MM.1S (cell line): ENCODE data around the gene RFC1.
"Not testable (repeated sequence)": the region's sequence is repeated elsewhere in the genome, so short reads cannot be mapped to it uniquely, and the experiment has no call there.

Experiments used
- DNase-seq: peaks from one replicate; pipeline ENCODE4 v3.0.0-alpha.2; 2015
- H2AFZ ChIP-seq: fragments of 300-600 bp; sonication (generic); 2 replicates; pipeline ENCODE4 v1.6.0; 2016; ENCODE audit warnings: antibody characterized with exemption, low read length
- H3F3A ChIP-seq: fragments of 300-600 bp; sonication (generic); 2 replicates; pipeline ENCODE4 v1.6.1; 2016; ENCODE audit warnings: mild to moderate bottlenecking, antibody characterized with exemption, low read length, moderate library complexity, mixed read lengths; ENCODE audit not compliant: insufficient read depth
- H3K27ac ChIP-seq: fragments of 300-600 bp; sonication (generic); 2 replicates; pipeline ENCODE4 v1.5.1; 2016; ENCODE audit warnings: mild to moderate bottlenecking, low read length
- H3K27me3 ChIP-seq: fragments of 300-600 bp; sonication (generic); replicated peaks from 2 replicates; pipeline ENCODE4 v1.6.0; 2016; ENCODE audit warnings: low read length; ENCODE audit not compliant: insufficient read depth
- H3K36me3 ChIP-seq: fragments of 300-600 bp; sonication (generic); replicated peaks from 2 replicates; pipeline ENCODE4 v1.6.1; 2016; ENCODE audit warnings: mild to moderate bottlenecking, low read length, mixed read lengths; ENCODE audit not compliant: insufficient read depth
- H3K4me1 ChIP-seq: fragments of 300-600 bp; sonication (generic); 2 replicates; pipeline ENCODE4 v1.6.1; 2016; ENCODE audit warnings: low read length, mixed read lengths
- H3K4me2 ChIP-seq: fragments of 300-600 bp; sonication (generic); 2 replicates; pipeline ENCODE4 v1.6.0; 2016; ENCODE audit warnings: low read depth, low read length
- H3K4me3 ChIP-seq: fragments of 300-600 bp; sonication (generic); 2 replicates; pipeline ENCODE4 v1.5.1; 2016; ENCODE audit warnings: low read length, mixed read lengths
- H3K79me2 ChIP-seq: fragments of 300-600 bp; sonication (generic); 2 replicates; pipeline ENCODE4 v1.6.1; 2016; ENCODE audit warnings: mixed run types, low read length, mixed read lengths
- H3K9ac ChIP-seq: fragments of 300-600 bp; sonication (generic); 2 replicates; pipeline ENCODE4 v1.6.1; 2016; ENCODE audit warnings: low read length, mixed read lengths
- H3K9me2 ChIP-seq: fragments of 300-600 bp; sonication (generic); replicated peaks from 2 replicates; pipeline ENCODE4 v1.6.1; 2016; ENCODE audit warnings: mild to moderate bottlenecking, low read length, mixed read lengths; ENCODE audit not compliant: insufficient read depth
- H3K9me3 ChIP-seq: fragments of 300-600 bp; sonication (generic); replicated peaks from 2 replicates; pipeline ENCODE4 v1.6.1; 2016; ENCODE audit warnings: mild to moderate bottlenecking, low read length, mixed read lengths; ENCODE audit not compliant: insufficient read depth
- H4K20me1 ChIP-seq: fragments of 300-600 bp; sonication (generic); 2 replicates; pipeline ENCODE4 v1.6.1; 2016; ENCODE audit warnings: mild to moderate bottlenecking, low read length, moderate library complexity, mixed read lengths; ENCODE audit not compliant: insufficient read depth
- CTCF ChIP-seq: fragments of 300-600 bp; sonication (generic); IDR thresholded peaks from 2 replicates; pipeline ENCODE4 v1.5.1; 2016; ENCODE audit warnings: antibody characterized with exemption, low read length, mixed read lengths
- EZH2 ChIP-seq: fragments of 300-600 bp; sonication (generic); optimal IDR thresholded peaks from 2 replicates; pipeline ENCODE3; 2017; ENCODE audit warnings: low read depth, mild to moderate bottlenecking, antibody characterized with exemption, low read length, mixed read lengths
- EZH2phosphoT487 ChIP-seq: fragments of 300-600 bp; sonication (generic); IDR thresholded peaks from 2 replicates; pipeline ENCODE4 v1.6.1; 2018; ENCODE audit warnings: antibody characterized with exemption, low read length

The RFC1 gene

GRCh38 chr4:39375478-39375877 is 9.3 kb upstream of the RFC1 start:
- no peak overlapping the region for H3K27ac ChIP-seq
- H3K36me3 ChIP-seq = no peaks in the 10 kb centered on the region
- H3K4me3 ChIP-seq = no peak overlapping the region
- H3F3A ChIP-seq = no peaks in the 10 kb centered on the region
- H2AFZ ChIP-seq = no peak overlapping the region
- TF ChIP-seq EZH2 (no peak), EZH2phosphoT487 (no peak), CTCF (no peak)
- no peaks in the 10 kb centered on the region for H3K9me2 ChIP-seq
- no peak overlapping the region for H3K9ac ChIP-seq
- H4K20me1 ChIP-seq = no peaks in the 10 kb centered on the region
- no peaks in the 10 kb centered on the region for H3K9me3 ChIP-seq
- no peak overlapping the region for H3K4me2 ChIP-seq
- H3K79me2 ChIP-seq = no peaks in the 10 kb centered on the region
- no peaks in the 10 kb centered on the region for H3K27me3 ChIP-seq
- DNase-seq = no peak
- H3K4me1 ChIP-seq = no peaks in the 10 kb centered on the region

GRCh38 chr4:39371209-39371608 is 5.0 kb upstream of the RFC1 start:
- not testable (repeated sequence) for H3K9me3 ChIP-seq, H3K79me2 ChIP-seq, H2AFZ ChIP-seq, H3K9ac ChIP-seq, H3F3A ChIP-seq, H3K27me3 ChIP-seq, H3K27ac ChIP-seq, H4K20me1 ChIP-seq, H3K4me2 ChIP-seq, H3K9me2 ChIP-seq, DNase-seq, H3K4me1 ChIP-seq, H3K36me3 ChIP-seq, H3K4me3 ChIP-seq

- H3K4me3 ChIP-seq = no peak overlapping the region
- no peaks in the 10 kb centered on the region for H3K36me3 ChIP-seq
- peaks cover 19% of the 10 kb centered on the region for H3K79me2 ChIP-seq
- no peak overlapping the region for H3K9ac ChIP-seq
- TF ChIP-seq EZH2 (no peak), CTCF (no peak), EZH2phosphoT487 (no peak)
- H3K27ac ChIP-seq = no peak overlapping the region
- no peaks in the 10 kb centered on the region for H4K20me1 ChIP-seq
- no peaks in the 10 kb centered on the region for H3K27me3 ChIP-seq
- DNase-seq = no peak
- no peaks in the 10 kb centered on the region for H3K9me3 ChIP-seq
- no peaks in the 10 kb centered on the region for H3K9me2 ChIP-seq
- no peak overlapping the region for H3K4me2 ChIP-seq
- H3K4me1 ChIP-seq = no peaks in the 10 kb centered on the region
- no peak overlapping the region for H2AFZ ChIP-seq
- H3F3A ChIP-seq = peaks cover 18% of the 10 kb centered on the region
Observed at GRCh38 chr4:39369301-39369700, 3.1 kb upstream of the RFC1 start.

GRCh38 chr4:39367166-39367565 is 1.0 kb upstream of the RFC1 start:
- Histone ChIP-seq H3K4me1 (peaks cover 10% of the 10 kb centered on the region; the same call in 1 of the 2 replicates), H3K9me2 (no peaks in the 10 kb centered on the region), H3F3A (peaks cover 36% of the 10 kb centered on the region), H4K20me1 (peaks cover 10% of the 10 kb centered on the region), H3K4me2 (no peak overlapping the region), H2AFZ (no peak overlapping the region), H3K4me3 (no peak overlapping the region), H3K79me2 (peaks cover 40% of the 10 kb centered on the region), H3K9ac (no peak overlapping the region), H3K27ac (no peak overlapping the region), H3K27me3 (no peaks in the 10 kb centered on the region), H3K9me3 (no peaks in the 10 kb centered on the region), H3K36me3 (no peaks in the 10 kb centered on the region; the same call in 1 of the 2 replicates)
- TF ChIP-seq EZH2 (no peak), EZH2phosphoT487 (no peak), CTCF (no peak)
- DNase-seq = no peak
